D341Med (cell line): ENCODE measurements around the gene FGA.
A peak's percentile ranks its signal among the peaks of the same experiment; 100 is the strongest.

Experiments
- DNase-seq: peaks from one replicate; pipeline ENCODE4 v3.0.0; 2012; ENCODE audit warnings: low spot score

The FGA gene

GRCh38 chr4:154578919-154579318 is 11.6 kb downstream of the FGA start:
- no peak for DNase-seq

- DNase-seq: no peak
Measured at GRCh38 chr4:154577324-154577723, 13.2 kb downstream of the FGA start.

DNA sequence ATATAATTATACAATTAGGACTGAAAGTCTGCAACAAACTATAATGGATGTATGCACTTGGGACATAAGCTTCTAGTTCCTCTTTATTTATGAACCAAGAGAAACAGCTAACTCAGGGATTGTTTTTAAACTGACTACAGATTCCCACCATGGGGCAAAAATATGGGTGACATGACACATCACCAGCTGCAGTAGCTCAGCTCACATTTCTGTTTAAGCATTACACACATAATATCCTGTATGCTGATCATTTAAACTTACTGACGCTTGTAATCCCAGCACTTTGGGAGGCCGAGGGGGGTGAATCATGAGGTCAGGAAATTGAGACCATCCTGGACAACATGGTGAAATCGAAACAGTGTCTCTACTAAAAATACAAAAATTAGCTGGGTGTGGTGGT is 16.2 kb downstream of the FGA start:
- no peak for DNase-seq

GRCh38 chr4:154573190-154573870 is 17.2 kb downstream of the FGA start:
- DNase-seq: no peak

DNA sequence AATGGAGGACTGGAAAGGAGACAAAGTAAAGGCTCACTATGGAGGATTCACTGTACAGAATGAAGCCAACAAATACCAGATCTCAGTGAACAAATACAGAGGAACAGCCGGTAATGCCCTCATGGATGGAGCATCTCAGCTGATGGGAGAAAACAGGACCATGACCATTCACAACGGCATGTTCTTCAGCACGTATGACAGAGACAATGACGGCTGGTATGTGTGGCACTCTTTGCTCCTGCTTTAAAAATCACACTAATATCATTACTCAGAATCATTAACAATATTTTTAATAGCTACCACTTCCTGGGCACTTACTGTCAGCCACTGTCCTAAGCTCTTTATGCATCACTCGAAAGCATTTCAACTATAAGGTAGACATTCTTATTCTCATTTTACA is 21.0 kb downstream of the FGA start:
- no peak for DNase-seq

DNA sequence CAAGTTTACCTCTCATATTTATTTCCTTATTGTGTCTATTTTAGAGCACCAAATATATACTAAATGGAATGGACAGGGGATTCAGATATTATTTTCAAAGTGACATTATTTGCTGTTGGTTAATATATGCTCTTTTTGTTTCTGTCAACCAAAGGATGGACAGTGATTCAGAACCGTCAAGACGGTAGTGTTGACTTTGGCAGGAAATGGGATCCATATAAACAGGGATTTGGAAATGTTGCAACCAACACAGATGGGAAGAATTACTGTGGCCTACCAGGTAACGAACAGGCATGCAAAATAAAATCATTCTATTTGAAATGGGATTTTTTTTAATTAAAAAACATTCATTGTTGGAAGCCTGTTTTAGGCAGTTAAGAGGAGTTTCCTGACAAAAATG is 21.5 kb downstream of the FGA start:
- DNase-seq: no peak

DNA sequence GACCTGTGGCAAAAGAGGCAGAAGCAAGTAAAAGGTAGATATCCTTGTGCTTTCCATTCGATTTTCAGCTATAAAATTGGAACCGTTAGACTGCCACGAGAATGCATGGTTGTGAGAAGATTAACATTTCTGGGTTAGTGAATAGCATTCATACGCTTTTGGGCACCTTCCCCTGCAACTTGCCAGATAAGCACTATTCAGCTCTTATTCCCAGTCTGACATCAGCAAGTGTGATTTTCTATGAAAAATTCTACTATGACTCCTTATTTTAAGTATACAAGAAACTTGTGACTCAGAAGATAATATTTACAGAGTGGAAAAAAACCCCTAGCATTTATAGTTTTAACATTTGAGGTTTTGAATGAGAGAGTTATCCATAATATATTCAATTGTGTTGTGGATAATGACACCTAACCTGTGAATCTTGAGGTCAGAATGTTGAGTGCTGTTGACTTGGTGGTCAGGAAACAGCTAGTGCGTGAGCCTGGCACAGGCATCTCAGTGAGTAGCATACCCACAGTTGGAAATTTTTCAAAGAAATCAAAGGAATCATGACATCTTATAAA is 23.8 kb downstream of the FGA start:
- DNase-seq: no peak

DNA sequence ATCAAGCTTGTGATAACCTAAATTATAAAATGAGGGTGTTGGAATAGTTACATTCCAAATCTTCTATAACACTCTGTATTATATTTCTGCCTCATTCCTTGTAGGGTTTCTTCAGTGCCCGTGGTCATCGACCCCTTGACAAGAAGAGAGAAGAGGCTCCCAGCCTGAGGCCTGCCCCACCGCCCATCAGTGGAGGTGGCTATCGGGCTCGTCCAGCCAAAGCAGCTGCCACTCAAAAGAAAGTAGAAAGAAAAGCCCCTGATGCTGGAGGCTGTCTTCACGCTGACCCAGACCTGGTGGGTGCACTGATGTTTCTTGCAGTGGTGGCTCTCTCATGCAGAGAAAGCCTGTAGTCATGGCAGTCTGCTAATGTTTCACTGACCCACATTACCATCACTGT is 24.8 kb downstream of the FGA start:
- no peak for DNase-seq

DNA sequence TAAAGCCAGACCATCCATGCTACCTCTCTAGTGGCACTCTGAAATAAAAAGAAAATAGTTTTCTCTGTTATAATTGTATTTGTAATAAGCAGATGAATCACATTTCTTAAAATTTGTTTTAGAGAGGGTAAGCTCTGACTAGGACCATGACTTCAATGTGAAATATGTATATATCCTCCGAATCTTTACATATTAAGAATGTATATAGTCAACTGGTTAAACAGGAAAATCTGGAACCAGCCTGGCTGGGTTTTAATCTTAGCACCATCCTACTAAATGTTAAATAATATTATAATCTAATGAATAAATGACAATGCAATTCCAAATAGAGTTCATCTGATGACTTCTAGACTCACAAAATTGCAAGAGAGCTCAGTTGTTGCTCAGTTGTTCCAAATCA is 26.2 kb downstream of the FGA start:
- DNase-seq: no peak

GRCh38 chr4:154562697-154563254 is 27.8 kb downstream of the FGA start, which contains the start of gene FGB:
TSS of gene FGB (plus strand) at chr4:154563011. CDS start at chr4:154563019, 8 bp downstream.
- no peak for DNase-seq

GRCh38 chr4:154560824-154561231 is 29.7 kb downstream of the FGA start:
- DNase-seq: no peak

GRCh38 chr4:154560419-154560801 is 30.1 kb downstream of the FGA start:
- no peak for DNase-seq

GRCh38 chr4:154559494-154560418 is 30.8 kb downstream of the FGA start:
- peak; percentile 47 for DNase-seq

- no peak for DNase-seq
Measured at GRCh38 chr4:154559141-154559493, 31.4 kb downstream of the FGA start.

- peak; percentile 74 for DNase-seq
Measured at GRCh38 chr4:154551872-154552686, 38.5 kb downstream of the FGA start.

GRCh38 chr4:154549894-154550790 is 40.4 kb downstream of the FGA start, which contains the start of gene PLRG1:
TSS of gene PLRG1 (minus strand) at chr4:154550400. CDS start at chr4:154550308, 92 bp downstream.
- DNase-seq: peak; percentile 97

GRCh38 chr4:154545689-154546088 is 44.9 kb downstream of the FGA start:
- DNase-seq: no peak

DNA sequence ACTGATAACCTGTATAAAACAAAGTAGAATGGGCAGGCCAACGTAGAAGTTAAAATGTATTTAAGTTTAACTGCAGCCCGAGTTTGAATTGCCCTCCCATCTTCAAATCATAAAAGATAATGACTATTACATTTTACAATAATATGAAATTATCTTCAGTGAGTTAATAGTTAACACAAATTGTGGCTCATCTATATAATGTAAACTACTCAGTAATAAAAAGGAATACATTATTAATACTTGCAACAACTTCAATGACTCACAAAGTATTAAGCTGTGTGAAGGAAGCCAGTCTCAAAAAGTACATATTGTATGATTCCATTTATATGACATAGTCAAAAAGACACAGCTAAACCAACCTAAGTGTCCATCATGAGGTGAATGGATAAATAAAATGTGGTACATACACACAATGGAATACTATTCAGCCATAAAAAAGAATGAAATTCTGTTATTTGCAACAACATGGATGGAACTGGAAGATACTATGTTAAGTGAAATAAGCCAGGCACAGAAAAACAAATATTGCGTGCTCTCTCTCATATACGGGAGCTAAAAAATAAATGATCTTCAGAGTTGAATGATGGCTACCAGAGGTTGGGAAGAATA is 48.2 kb downstream of the FGA start:
- no peak for DNase-seq
